Measurements from ENCODE around the gene ARL8B. TPM values are rescaled to one million over a fixed set of nuclear protein-coding genes. Genes with fewer than 3 reads are reported as not detected.

The ARL8B gene
- polyA plus RNA-seq, 3 donors, result 46.6 to 121 (median 101) TPM

DNA sequence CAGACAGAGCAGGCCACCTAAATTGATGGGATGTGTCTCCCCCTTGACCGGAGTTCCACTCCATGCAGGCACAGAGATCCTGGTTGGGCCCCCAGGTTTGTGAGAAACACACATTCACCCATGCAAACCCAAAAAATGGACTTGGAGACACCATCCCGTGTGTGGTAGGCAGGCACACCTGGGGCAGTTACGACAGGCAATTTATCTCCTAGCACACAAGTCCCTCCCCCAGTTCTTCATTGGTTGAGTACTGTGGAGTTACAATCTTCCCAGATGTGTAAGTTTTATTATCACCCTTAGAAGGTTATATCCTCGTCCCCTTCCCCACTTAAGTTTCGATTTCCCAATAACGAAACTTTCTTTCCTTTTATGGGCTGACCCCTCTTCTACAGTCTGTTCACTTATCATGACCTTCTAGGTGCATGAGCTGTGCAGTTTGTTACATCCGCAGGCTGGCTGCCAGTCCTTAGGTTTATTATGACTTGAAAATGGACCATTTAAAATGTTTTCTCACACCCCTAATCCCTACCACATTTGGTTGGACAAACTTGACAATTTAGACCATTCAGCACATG lies 27.3 kb downstream of the ARL8B start:
- intact Hi-C loops (cut with micrococcal nuclease), result no loop called here
- no peak overlapping the region for H3K4me2 ChIP-seq (replicated peaks; ENCODE audit: extremely low read depth, low read length, poor library complexity, severe bottlenecking)
- WGBS (ENCODE audit: insufficient coverage), result 100% methylated on average over 1 of the region's 7 CpGs
- peaks cover 22 to 28% of the 10 kb centered on the region in 2 donors for H3K4me1 ChIP-seq (ENCODE audit: control insufficient read depth in 1 of 2, insufficient read depth in 2 of 2, low read length in 2 of 2)
- peaks cover 99% of the 10 kb centered on the region for H3K79me2 ChIP-seq (ENCODE audit: insufficient read depth, low read length)
- peak overlapping the region; percentile 72 to 87 (median 75) for H3K27ac Mint-ChIP-seq
- no peak for DNase-seq
- H3K4me3 Mint-ChIP-seq, result no peak overlapping the region
- peaks cover 0 to 5% (median 3%) of the 10 kb centered on the region in 7 donors for H3K9me3 Mint-ChIP-seq
- H3K36me3 ChIP-seq (replicated peaks in 1 of 2; ENCODE audit: control insufficient read depth in 1 of 2, insufficient read depth in 2 of 2, low read length in 2 of 2), result peaks cover 0 to 12% of the 10 kb centered on the region in 2 donors
- H3K4me3 ChIP-seq (replicated peaks in 1 of 3; ENCODE audit: low read depth in 2 of 3, low read length in 3 of 3), result no peak overlapping the region
- H3K9me3 ChIP-seq (replicated peaks in 1 of 2; ENCODE audit: control insufficient read depth in 1 of 2, insufficient read depth in 1 of 2, low read length in 2 of 2), result no peaks in the 10 kb centered on the region
- H3K36me3 Mint-ChIP-seq, result peaks cover 16 to 37% of the 10 kb centered on the region in 2 donors
- H4K20me1 ChIP-seq (ENCODE audit: insufficient read depth, low read length), result peaks cover 100% of the 10 kb centered on the region
- H3K27me3 ChIP-seq (ENCODE audit: control insufficient read depth in 2 of 2, insufficient read depth in 2 of 2, low read length in 2 of 2), result no peaks in the 10 kb centered on the region
- H2AFZ ChIP-seq (ENCODE audit: insufficient read depth, low read depth, low read length, poor library complexity, severe bottlenecking), result no peak overlapping the region
- H3K27ac ChIP-seq (ENCODE audit: low read depth in 1 of 2, low read length in 2 of 2), result peak overlapping the region in 1 of 2 donors; percentile 94
- H3K9ac ChIP-seq (ENCODE audit: insufficient read depth, low read length, poor library complexity, severe bottlenecking), result no peak overlapping the region
- TF ChIP-seq, protein P1, sequence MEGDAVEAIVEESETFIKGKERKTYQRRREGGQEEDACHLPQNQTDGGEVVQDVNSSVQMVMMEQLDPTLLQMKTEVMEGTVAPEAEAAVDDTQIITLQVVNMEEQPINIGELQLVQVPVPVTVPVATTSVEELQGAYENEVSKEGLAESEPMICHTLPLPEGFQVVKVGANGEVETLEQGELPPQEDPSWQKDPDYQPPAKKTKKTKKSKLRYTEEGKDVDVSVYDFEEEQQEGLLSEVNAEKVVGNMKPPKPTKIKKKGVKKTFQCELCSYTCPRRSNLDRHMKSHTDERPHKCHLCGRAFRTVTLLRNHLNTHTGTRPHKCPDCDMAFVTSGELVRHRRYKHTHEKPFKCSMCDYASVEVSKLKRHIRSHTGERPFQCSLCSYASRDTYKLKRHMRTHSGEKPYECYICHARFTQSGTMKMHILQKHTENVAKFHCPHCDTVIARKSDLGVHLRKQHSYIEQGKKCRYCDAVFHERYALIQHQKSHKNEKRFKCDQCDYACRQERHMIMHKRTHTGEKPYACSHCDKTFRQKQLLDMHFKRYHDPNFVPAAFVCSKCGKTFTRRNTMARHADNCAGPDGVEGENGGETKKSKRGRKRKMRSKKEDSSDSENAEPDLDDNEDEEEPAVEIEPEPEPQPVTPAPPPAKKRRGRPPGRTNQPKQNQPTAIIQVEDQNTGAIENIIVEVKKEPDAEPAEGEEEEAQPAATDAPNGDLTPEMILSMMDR (IDR thresholded peaks at IDR 0.05), result no peak
- H3K4me1 Mint-ChIP-seq, result peaks cover 60% of the 10 kb centered on the region
- H3K27me3 Mint-ChIP-seq (ENCODE audit: low read depth in 3 of 3), result no peaks in the 10 kb centered on the region

DNA sequence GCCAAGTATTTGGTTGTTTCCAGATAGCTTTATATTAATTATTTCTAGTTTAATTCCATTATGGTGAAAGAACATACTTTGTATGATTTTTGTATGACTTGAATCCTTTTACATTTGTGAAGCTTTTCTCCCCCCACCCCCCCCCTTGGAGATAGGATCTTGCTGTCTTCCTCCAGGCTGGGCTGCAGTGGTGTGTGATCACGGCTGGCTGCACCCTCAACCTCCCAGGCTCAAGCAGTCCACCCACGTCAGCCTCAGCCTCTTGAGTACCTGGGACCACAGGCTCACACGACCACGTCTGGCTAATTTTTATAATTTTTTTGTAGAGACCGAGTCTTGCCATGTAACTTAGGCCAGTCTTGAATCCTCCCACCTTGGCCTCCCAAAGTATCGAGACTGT lies 29.5 kb downstream of the ARL8B start:
- no peak overlapping the region for H3K4me3 ChIP-seq (replicated peaks in 1 of 3; ENCODE audit: low read depth in 2 of 3, low read length in 3 of 3)
- Mint-ChIP-seq H3K4me3 (no peak overlapping the region), H3K27me3 (ENCODE audit: low read depth in 3 of 3) (no peaks in the 10 kb centered on the region), H3K4me1 (peaks cover 54% of the 10 kb centered on the region), H3K9me3 (peaks cover 0 to 5% (median 3%) of the 10 kb centered on the region in 7 donors), H3K36me3 (peaks cover 14 to 36% of the 10 kb centered on the region in 2 donors), H3K27ac (peak overlapping the region in 3 of 7 donors; percentile 28 to 69 (median 33))
- H3K27me3 ChIP-seq (ENCODE audit: control insufficient read depth in 2 of 2, insufficient read depth in 2 of 2, low read length in 2 of 2), result no peaks in the 10 kb centered on the region
- no peaks in the 10 kb centered on the region for H3K9me3 ChIP-seq (replicated peaks in 1 of 2; ENCODE audit: control insufficient read depth in 1 of 2, insufficient read depth in 1 of 2, low read length in 2 of 2)
- peaks cover 0 to 12% of the 10 kb centered on the region in 2 donors for H3K36me3 ChIP-seq (replicated peaks in 1 of 2; ENCODE audit: control insufficient read depth in 1 of 2, insufficient read depth in 2 of 2, low read length in 2 of 2)
- WGBS (ENCODE audit: insufficient coverage), result 91% methylated on average over 4 of the region's 6 CpGs
- H3K79me2 ChIP-seq (ENCODE audit: insufficient read depth, low read length), result peaks cover 99% of the 10 kb centered on the region
- no peak overlapping the region for H3K9ac ChIP-seq (ENCODE audit: insufficient read depth, low read length, poor library complexity, severe bottlenecking)
- TF ChIP-seq, protein P1 (IDR thresholded peaks at IDR 0.05), result no peak
- H2AFZ ChIP-seq (ENCODE audit: insufficient read depth, low read depth, low read length, poor library complexity, severe bottlenecking), result no peak overlapping the region
- intact Hi-C loops (cut with micrococcal nuclease), result no loop called here
- no peak for DNase-seq
- no peak overlapping the region for H3K4me2 ChIP-seq (replicated peaks; ENCODE audit: extremely low read depth, low read length, poor library complexity, severe bottlenecking)
- H3K4me1 ChIP-seq (ENCODE audit: control insufficient read depth in 1 of 2, insufficient read depth in 2 of 2, low read length in 2 of 2), result peaks cover 10 to 12% of the 10 kb centered on the region in 2 donors
- peak overlapping the region in 1 of 2 donors; percentile 48 for H3K27ac ChIP-seq (ENCODE audit: low read depth in 1 of 2, low read length in 2 of 2)
- peaks cover 100% of the 10 kb centered on the region for H4K20me1 ChIP-seq (ENCODE audit: insufficient read depth, low read length)

Measured in CD14-positive monocyte (primary cell).